ENCODE data around the gene ZNF772.
"Not testable (repeated sequence)": the region's sequence is repeated elsewhere in the genome, so short reads cannot be mapped to it uniquely, and the experiment has no call there.

The ZNF772 gene

DNA sequence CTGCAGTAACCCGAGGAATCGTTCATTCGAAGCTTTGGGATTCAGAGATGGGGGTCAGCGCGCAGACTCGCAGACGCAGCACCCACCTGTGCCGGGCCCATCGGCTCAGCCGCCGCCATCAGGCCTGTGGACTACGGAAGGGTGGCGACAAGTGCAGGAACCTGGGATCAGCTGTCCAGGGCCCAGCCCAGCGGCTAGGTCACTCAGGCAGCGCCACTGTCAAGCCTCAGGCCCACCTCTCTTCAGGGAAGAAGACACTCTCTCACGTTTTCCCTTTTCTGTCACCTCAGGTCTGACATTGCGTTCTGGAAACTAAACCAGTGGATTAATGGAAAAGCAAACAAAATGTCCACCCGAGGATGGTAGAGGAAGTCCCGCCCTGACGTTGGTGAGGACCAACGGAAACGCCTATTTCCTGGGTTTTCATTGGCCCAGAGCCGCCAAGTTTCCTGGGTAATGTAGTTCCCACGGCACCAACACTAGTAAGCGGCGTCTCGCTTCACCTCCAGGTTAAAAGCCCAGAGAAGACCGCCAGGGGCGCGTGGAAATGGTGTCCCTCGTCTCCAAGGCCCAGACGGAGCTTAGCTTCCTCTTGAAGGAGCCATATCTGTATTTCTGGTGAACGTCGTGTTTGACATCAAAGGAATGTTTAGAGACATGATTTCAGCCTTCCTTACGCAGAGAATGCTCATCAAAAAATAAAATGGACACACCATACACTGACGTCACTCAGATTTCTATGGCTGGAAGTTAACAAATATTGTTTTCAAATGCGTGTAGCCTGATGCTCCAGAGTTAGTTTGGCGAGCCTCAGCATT, at the start of gene ZNF772:
Gene ZNF772 (minus strand): TSS at position 376 of the 818 bp plus-strand sequence. CDS start 257 bp downstream, at position 119.
- peak; percentile 95 for DNase-seq

DNA sequence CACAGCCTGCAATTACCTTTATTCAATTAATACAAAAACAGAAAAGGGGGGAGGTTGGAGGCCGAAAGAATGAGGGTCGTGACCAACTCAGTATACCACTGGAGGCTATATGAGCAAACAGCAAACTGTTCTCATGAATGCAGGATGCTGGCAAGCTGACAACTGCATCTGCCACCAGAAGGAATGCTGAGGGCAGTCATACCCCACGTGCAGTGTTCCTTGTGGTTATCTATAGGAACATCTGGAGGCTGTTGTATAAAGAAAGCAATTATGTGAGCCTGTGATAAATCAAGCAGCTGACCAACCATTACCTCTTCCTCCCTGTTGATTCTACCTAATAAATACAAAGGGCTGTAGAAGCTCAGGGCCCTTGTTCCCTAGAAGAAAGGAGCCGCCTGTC, 40.7 kb upstream of the ZNF772 start:
- DNase-seq: not testable (repeated sequence)

DNA sequence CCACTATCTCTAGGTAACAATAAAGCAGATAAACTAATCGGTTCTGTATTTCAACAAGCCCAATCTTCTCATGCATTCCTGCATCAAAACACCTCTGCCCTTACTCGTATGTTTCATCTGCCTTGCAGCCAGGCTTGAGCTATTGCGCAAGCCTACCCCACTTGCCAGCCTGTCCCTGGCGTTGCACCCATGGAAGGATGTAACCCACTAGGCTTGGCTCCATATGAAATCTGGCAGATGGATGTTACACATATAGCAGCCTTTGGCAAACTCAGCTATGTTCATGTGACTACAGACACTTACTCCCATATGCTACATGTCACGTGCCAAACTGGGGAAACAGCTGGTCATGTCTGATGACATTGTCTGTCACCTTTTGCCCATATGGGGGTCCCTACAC, 37.9 kb upstream of the ZNF772 start:
- DNase-seq: no peak

DNA sequence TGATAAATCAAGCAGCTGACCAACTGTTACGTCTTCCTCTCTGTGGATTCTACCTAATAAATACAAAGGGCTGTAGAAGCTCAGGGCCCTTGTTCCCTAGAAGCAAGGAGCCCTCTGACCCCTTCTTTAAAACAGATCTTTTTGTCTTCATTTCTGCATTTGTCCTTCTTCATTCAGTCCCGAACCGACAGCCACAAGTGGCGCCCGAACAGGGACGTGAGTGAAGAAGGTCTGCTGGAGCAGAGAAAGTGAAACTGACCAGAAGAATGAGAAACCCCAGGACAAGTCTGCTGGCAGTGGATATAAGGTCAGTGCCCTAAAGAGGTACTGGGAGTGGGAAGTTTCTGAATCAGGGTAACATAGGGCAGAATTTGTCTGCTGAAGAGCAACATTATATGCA, 35.5 kb upstream of the ZNF772 start:
- DNase-seq: no peak

DNA sequence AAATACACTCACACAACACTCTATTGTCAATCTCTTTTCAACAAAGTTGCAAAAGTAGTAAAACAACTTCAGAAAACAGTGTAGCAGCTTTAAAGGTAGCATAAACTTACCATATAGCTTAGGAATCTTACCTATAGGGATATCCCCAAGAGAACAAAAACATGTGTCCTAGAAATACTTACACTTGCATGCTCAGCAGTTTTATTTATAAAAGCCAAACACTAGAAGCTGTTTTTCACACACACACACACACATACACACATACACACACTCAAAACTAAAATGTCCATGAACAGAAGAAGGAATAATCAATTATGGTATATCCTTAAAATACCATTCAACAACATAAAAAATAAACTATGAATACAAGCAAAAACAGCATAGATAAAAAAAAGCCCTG, 34.1 kb upstream of the ZNF772 start:
- no peak for DNase-seq

DNA sequence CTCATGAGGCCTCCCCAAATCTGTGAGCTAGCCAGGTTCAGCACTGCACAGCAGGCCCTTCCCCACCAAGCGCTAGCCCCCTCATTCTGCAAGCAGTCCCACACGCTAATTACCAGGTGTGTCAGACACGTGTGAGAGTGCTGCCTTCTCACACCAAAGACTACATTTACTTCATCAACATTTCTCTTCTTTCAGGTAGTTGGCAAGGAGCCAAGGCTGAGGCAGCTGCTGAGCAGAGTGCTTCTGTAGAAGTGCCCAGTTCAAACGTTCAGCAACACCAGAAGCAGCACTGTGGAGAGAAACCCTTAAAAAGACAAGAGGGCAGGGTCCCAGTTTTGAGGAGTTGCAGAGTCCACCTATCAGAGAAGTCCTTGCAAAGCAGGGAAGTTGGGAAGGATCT, 28.8 kb upstream of the ZNF772 start:
- DNase-seq: no peak

DNA sequence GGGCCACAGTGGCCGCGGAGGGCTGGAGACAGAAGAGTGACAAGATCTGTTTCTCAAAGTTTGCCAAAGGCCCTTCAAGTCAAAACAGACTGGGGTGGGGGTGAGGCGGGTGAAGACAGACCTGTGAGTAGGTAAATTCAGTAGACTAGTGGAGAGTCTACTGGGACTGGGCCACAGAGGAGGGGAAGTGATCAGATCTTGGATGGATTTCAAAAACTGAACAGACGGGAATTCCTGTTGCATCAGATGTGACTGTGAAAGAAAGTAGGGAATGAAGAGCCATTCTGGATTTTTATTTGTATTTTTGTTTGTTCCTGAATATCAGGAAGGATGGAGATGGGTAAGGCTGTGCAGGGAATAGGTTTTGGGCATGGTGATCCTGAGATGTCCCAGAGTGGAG, 23.0 kb upstream of the ZNF772 start:
- not testable (repeated sequence) for DNase-seq

DNA sequence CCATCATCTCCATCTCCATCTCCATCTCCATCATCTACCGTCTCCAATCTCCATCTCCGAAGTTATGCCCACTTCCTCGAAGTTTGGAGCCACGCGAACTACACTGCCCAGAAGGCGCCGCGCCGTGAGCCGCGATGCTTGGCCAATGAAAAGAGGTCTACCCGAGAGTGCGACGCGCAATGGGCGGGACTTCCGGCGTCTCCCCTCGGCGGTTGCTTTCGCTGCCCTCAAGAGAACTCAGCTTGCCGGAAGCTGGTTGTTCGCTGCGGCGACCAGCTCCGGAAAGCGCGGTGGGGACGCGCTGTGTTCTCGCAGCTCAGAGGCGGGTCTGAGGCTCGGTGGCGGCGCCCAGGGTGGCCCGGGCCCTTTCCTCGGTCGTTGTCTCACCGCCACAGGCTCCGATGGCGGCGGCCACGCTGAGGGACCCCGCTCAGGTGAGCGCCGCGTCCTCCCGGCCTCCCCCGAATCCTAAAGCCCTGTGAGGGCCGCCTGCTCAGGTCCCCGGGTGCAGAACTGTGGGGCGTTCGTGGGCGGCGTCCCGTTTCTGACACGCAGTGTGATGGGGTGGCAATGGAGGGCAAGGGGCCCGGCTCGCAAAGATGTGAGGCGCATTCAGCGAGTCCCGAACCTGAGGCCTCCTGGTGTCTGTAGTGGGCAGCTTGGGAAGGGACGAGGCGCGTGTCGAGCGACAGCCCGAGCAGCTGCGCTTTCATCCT, 22.5 kb upstream of the ZNF772 start, which contains the start of gene ZNF773:
Gene ZNF773 (plus strand): TSS at position 259 of the 716 bp plus-strand sequence. CDS start 143 bp downstream, at position 402.
- peak; percentile 95 for DNase-seq

DNA sequence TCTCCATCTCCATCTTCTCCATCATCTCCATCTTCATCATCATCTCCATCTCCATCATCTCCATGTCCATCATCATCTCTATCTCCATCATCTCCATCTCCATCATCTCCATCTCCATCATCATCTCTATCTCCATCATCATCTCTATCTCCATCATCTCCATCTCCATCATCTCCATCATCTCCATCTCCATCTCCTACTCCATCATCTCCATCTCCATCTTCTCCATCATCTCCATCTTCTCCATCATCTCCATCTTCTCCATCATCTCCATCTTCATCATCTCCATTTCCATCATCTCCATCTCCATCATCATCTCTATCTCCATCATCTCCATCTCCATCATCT, 21.9 kb upstream of the ZNF772 start:
- DNase-seq: not testable (repeated sequence)

DNA sequence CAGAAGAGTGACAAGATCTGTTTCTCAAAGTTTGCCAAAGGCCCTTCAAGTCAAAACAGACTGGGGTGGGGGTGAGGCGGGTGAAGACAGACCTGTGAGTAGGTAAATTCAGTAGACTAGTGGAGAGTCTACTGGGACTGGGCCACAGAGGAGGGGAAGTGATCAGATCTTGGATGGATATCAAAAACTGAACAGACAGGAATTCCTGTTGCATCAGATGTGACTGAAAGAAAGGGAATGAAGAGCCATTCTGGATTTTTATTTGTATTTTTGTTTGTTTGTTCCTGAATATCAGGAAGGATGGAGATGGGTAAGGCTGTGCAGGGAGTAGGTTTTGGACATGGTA, 10.9 kb upstream of the ZNF772 start:
- not testable (repeated sequence) for DNase-seq

DNA sequence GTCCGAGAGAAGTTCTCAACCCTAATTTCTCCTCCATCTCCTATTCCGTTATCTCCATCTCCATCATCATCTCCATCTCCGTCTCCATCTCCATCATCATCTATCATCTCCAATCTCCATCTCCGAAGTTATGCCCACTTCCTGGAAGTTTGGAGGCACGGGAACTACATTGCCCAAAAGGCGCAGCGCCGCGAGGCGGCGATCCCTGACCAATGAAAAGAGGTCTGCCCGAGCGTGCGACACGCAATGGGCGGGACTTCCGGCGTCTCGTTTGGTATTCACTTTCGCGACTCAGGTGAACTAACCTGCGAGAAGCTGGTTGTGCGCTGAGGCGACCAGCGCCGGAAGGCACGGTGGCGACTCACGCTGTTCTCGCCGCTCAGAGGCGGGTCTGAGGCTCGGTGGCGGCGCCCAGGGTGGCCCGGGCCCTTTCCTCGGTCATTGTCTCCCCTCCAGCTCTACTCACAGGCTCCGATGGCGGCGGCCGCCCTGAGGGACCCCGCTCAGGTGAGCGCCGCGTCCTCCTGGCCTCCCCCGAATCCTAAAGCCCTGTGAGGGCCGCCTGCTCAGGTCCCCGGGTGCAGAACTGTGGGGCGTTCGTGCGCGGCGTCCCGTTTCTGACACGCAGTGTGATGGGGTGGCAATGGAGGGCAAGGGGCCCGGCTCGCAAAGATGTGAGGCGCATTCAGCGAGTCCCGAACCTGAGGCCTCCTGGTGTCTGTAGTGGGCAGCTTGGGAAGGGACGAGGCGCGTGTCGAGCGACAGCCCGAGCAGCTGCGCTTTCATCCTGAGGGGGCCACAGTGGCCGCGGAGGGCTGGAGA, 10.3 kb upstream of the ZNF772 start, which contains the start of gene ZNF419:
Gene ZNF419 (plus strand): TSS at position 274 of the 822 bp plus-strand sequence. CDS start 201 bp downstream, at position 475.
- DNase-seq: peak; percentile 96

DNA sequence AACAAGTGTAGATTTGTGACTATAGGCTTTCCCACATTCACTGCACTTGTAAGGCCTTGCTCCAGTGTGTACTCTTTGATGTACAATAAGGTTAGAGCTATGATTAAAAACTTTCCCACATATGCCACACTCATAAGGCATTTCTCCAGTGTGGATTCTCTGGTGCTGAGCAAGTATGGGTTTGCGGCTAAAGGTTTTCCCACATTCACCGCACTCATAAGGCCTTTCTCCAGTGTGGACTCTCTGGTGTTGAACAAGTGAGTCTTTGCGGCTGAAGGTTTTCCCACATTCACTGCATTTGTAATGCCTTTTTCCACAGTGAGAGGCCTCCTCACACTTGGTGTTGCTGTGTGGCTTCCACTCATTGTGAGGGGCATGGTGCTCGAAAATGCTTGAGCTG, 3.7 kb downstream of the ZNF772 start:
- DNase-seq: no peak

DNA sequence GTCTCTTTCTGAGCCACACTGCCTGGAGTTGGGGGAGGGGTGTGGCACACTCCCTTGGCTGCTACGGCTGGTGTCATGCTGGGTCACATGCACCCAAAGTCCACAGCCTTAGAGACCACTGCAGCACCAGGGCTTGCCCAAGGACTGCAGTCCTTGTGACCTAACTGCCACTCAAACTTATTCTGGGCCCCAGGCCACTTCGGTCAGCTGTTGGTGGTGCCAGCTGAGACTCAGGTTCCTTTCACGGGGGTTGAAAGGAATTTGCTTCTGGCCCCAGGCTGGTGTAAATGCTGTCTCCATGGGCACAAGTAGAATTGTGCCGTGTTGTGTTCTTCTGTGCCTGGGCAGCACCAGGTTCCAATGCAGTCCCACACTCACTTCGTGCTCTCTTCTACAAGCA, 10.9 kb downstream of the ZNF772 start:
- no peak for DNase-seq

DNA sequence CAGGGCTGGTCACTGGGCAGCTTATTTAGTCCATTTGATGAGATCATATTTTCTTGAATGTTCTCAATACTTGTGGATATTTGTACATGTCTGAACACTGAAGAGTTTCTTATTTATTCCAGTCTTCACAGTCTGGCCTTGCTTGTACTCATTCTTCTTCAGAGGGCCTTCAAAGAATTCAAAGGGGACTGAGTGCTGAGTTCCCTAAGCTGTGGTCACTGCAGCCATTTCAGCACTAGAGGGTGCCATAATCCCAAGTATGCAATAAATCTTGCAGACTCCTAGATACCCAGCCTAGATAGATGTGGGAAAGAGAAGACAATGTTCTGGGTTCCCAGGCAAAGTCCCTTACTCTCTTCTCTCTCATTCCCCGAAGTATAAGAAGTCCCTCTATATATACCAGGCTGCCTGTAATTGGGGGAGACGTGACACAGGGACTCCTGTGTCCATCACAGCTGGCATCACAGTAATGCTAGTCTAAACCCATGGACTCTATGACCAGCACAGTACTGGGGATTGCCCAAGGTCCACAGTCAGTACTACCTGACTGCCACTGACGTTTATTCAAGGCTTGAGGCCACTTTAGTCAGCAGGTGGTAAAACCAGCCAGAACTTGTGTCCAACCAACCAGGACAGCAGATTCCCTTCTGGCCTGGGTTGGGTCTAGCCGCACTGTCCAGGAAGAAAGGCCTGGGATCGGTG, 11.5 kb downstream of the ZNF772 start:
- no peak for DNase-seq

DNA sequence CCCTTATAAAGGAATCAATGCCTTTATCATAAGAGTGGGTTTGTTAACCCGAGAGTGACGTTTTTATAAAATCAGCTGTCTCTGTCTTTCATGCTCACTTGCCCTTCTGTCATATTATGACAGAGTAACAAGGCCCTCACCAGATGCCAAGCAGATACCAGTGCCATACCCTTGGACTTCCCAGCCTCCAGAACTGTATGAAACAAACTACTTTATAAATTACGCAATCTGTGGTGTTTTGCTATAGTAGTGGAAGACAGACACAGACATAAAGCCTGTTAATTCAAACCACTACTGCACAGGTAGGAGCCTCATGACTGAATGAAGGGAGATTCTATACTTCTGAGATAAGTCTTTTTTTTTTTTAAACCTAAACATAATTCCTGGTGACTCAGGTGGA, 25.1 kb downstream of the ZNF772 start:
- no peak for DNase-seq

DNA sequence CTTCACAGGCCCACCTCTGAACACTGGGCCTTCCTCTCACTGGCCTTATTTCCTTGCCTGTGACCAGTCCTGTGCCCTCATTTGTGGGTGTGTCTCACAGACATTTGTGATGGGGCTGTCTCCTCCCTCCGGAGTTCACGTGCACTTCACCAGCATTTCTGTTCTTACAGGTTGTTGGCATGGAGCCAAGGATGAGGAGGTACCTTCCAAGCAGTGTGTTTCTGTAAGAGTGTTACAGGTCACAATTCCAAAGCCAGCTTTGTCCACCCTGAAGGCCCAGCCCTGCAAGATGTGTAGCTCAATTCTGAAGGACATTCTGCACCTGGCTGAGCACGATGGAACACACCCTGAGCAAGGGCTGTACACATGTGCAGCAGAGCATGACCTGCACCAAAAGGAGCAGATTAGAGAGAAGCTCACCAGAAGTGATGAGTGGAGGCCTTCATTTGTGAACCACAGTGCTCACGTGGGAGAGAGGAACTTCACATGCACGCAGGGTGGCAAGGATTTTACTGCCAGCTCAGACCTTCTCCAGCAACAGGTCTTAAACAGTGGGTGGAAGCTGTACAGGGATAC, 34.2 kb downstream of the ZNF772 start:
- DNase-seq: no peak

DNA sequence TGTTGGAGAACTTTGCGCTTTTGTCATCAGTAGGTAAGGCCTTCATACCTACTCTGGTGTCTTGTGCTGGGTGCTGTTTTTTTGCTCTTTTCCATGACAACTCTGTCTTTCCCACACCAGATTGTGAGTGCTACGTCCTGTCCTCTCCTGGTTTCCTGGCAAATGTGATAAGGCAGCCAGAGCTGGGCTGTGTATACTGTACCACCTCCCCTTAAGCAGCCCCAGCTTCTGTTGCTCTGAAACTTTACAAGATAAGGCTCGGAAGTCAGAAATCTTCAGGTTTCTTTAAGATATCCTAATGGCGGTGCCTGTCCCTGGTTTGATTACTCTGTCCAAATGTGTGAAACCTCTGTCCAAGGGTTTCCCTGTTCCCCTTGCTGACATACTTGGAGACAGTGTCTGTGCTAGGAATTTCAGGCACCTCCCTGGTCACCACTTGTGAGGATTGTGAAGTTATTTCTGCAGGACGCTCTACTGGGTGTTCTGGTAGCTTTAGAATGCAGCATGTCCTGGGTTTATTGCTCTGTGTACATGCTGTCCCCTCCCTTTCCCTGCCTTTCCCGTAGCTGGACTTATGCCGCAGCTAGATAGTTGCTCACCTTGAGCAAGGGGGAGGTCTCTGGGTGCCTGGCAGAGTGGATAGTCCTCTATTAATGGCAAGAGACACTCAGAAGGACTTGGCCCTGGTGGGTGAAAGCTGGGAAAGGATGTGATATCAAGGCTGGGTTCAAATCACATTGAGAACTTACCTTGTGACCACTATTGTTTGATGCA, 35.2 kb downstream of the ZNF772 start:
- no peak for DNase-seq

DNA sequence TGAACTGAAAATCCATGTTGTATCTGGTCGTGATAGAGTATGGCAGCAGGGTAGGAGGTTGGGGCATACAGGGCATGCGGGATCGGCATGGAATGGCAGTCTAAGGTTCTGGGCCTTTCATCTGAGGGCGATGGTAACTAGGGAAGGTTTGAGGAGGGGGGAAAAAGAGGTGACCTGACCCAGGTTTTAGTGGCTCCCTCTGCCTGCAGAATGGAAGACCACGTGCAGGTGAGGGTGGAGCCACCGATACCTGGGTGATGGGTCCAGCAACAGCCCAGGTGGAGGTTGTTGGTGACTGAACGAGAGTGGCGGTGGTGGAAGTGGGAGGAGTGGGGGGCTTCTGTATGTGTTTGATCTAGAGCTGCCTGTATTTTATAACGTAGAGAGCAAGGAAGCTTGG, 38.4 kb downstream of the ZNF772 start:
- DNase-seq: no peak

DNA sequence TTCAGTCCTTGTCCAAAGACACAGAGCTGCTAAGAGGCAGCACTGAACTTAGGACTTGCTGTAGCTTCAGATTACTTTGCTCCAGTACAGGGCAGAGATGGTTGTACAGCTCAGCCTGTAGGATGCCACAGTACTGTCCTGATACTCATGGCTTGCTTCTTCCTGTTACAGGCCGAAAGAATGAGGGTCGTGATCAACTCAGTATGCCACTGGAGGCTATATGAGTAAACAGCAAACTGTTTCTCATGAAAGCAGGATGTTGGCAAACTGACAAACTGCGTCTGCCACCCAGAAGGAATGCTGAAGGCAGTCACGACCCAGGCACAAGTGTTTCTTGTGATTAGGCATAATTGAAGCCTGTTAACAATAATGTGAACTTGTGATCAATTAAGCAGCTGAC, 39.4 kb downstream of the ZNF772 start:
- no peak for DNase-seq

DNA sequence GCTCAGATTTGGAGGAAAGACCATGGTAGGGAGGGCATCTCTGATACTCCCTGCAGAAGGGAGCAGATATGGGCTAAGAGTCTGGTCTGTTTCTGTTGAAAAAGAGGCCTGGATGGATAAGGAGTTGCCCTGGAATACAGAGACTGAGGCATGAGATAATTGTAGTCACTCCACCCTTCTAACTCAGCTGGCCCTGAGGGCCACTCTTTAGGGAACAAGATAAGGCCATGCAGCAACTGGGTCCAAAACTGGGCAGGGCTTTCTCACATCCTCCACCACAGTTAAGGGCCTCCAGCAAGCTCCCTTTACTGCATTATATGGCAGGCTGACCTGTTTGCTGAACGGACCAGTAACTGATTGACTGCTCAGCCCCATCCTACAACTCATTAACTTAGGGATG, 40.9 kb downstream of the ZNF772 start:
- DNase-seq: no peak
